NCI-H2029 treated with DMSO at 0.1 percent for 48 hours (cell line): ENCODE results near the gene ACOT9.
"Not testable (repeated sequence)": the region's sequence is repeated elsewhere in the genome, so short reads cannot be mapped to it uniquely, and the experiment has no call there.

ENCODE experiments used
- DNase-seq: peaks from one replicate; lab custom pipeline; 2025; lab: John Stamatoyannopoulos, UW

Gene ACOT9

GRCh38 chrX:23694606-23695005 lies 48.5 kb downstream of the ACOT9 start:
- no peak for DNase-seq

GRCh38 chrX:23692166-23692565 lies 50.9 kb downstream of the ACOT9 start:
- no peak for DNase-seq

DNA sequence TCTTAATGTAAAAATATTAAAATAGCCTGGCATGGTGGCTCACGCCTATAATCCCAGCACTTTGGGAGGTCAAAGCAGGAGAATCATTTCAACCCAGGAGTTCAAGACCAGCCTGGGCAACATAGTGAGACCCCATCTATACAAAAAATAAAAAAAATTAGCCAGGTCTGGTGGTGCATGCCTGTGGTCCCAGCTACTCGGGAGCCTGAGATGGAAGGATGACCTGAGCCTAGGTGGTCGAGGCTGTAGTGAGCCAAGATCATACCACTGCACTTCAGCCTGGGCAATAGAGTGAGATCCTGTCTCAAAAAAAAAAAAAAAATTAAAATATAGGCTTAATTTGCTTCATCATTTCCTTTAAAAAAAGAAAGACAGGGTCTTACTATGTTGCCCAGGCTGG lies 66.6 kb downstream of the ACOT9 start:
- DNase-seq, result not testable (repeated sequence)

DNA sequence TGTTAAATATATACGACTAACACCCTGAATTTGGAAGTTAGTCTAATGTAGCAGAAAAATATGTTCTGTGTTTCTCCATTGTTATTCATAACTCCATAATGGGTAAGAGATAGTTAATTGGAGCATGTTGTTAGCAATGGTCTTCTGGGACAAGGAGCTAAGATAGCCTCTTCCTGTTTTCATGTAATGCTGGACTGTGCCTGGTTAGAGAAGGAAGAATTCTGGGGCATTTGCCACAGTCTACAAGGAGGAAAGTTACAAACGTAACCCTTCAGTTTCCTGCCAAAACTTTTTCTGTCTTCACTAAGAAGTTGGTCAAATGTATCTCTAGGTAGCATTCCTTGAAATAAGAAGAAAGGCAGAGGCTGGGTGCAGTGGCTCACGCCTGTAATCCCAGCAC lies 70.0 kb downstream of the ACOT9 start:
- no peak for DNase-seq

DNA sequence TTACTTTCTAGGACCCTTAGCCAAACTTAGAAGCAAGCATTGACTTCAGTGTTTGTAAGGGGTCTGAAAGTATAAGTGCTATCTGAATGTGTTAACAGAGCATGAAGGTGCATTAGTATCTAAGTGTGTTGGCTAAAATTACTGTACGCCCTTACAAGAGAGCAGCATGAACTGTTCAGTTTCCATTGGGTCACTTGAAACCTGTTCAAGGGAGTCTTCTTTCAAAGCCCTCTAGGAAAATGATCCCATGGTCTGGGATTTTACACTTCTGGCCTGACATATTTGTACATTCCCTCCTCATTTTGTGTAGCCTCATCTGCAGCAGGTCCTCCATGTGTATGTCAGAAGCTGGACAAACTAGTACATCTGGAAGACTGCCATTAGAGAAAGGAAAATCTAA lies 72.5 kb downstream of the ACOT9 start:
- no peak for DNase-seq

- no peak for DNase-seq
Observed at GRCh38 chrX:23668335-23668734, 74.7 kb downstream of the ACOT9 start.

DNA sequence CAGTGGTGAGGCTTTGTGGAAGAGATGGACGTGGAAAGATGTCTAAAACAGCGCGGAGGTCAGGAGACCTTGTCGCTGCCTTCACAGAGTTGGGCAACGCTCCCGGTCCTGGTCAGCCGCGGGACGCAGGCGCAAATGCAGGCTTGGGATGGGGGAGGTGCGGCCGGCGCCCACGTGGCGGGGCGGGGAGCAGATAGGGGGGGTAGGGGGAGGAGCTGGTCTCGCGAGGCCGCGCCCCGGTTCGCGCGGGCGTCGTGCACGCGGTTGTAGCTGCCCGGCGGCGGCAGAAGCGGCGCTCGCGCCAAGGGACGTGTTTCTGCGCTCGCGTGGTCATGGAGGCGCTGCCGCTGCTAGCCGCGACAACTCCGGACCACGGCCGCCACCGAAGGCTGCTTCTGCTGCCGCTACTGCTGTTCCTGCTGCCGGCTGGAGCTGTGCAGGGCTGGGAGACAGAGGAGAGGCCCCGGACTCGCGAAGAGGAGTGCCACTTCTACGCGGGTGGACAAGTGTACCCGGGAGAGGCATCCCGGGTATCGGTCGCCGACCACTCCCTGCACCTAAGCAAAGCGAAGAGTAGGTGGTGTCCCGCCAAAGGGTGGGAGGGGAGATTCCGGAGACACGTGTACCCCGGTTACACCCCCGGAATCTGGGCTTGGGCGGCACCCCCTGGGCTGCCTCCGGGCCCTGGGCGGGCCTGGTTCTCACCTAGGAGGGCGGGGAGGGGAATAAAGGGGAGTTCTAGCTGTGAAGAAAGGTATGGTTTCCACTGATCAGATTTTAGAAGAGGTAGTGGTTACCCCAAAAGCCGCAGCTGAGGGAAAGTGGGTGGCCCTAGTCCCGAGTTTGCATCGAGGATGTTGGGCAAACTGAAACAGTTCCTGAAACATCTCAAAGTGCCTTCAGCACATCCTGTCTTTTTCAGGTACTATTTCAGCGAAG lies 75.6 kb downstream of the ACOT9 start, which contains the start of gene PRDX4:
Gene PRDX4 (plus strand): TSS at position 255 of the 939 bp plus-strand sequence. CDS start 78 bp downstream, at position 333.
- DNase-seq, result peak; percentile 28

DNA sequence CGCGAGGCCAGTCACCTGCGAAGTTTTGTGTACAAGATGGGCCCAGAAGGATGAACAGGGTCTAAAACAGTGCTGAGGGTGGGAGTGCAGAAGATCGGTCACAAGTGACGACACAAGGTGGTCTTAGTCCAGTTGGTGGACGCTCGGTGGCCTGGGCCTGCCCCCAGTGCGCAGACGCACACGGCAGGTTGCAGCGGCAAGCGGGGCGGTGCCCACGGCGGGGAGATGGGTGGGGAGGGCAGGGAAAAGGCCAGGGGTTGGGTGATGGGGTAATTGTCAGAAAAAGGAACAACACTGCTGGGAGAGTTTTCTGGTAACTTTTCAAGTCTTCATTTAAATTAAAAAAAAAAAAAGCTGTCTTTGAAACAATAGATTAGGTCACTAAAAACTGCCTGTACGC lies 76.8 kb downstream of the ACOT9 start:
- DNase-seq, result no peak

- no peak for DNase-seq
Observed at GRCh38 chrX:23664496-23664895, 78.6 kb downstream of the ACOT9 start.

DNA sequence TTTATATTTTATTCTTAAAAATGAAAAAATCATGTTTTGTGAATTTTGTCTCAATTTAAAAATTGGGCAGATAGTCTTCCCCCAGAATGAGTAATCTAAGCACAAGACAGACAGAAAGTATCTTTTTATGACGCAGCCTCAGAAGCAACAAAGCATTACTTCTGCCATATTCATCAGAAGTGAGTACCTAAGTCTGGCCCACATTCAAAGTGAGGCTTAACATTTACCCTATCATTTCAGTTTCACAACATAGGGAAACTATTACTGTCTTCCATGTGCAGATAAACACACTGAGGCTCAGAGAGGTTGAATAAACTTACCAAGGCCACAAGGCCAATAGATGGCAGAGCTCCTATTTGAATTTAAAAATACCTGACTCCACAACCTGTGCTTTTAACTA lies 80.2 kb downstream of the ACOT9 start:
- DNase-seq, result no peak

- no peak for DNase-seq
Observed at GRCh38 chrX:23662187-23662586, 80.9 kb downstream of the ACOT9 start.

DNA sequence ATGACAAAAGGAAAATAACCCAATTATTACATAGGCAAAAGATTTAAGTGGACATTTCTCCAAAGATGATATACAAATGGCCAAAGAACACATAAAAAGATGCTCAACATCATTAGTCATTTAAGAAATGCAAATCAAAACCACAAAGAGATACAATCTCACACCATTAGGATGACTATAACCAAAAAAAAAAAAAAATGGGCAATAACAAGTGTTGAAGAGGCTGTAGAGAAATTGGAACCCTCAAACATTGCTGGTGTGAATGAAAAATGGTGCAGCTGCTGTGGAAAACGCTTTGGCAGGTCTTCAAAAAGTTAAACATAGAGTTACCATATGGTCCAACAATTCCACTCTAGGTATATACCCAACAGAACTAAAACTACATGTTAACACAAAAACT lies 81.4 kb downstream of the ACOT9 start:
- DNase-seq, result no peak

DNA sequence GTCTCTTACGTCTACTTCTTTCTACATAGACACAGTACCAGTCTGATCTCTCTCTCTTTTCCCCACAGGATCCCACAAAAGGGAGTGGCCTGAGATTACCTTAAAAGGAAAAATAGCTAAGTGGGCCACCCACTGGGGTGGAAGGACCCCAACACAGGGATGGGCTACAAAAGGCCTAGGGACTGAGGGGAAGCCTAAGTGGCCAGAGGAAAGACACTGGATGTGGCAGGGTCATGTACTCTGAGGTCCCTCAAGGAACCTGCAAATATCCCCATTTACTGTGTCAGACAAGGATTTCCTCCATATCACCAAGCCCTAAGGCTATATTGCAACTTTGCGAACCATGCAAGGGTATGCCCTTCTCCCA lies 82.3 kb downstream of the ACOT9 start:
- no peak for DNase-seq

- DNase-seq, result not testable (repeated sequence)
Observed at GRCh38 chrX:23660083-23660765, 82.9 kb downstream of the ACOT9 start.

DNA sequence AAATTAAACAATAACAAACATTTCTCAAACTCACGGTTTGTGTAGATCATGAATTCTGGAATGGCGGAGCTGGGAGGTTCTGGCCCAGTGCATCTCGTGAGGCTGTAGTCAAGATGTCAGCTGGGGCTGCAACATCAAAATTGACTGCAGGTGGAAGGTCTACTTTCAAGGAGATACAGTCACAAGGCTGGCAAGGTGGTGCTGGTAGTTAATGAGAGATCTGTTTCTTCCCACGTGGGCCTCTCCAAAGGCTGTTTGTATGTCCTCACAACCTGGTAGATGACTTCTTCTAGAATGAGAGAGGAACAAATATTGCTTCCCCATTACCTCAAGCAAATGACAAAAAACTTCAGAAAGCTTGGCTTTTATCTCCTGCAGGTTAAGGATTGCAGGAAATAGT lies 83.7 kb downstream of the ACOT9 start:
- no peak for DNase-seq

DNA sequence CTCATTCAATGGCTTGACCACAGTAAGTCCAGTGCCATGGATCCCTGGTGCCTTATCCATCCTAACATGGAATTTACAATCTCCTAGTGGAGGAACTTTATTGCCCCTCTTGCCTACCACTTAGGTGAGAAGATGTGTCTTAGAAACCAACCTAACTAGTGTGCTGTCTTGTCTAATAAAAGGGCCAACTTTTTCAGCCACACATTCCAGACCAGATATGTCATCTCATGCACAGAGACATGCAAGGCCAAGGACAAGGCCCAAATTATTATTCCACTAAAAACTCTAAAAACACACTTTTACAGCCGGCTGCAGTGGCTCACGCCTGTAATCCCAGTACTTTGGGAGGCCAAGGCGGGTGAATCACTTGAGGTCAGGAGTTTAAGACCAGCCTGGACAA lies 86.4 kb downstream of the ACOT9 start:
- DNase-seq, result no peak

DNA sequence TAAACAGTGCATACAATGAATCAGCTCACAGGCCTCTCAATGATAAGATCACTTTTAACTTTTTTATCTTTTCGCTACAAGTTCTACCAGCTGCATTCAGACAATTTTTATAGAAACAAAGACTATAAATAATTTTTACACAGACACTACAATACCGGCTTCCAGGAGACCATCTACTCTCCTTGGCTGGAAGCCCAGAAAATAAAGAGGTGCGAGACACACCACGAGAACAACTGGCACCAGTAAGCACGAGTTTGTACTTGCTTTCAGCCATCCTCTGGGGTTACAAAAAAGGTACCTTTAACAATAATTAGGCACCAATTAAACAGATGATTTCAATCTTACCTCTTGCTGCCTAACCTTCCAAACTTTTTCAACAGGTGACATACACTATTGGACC lies 87.0 kb downstream of the ACOT9 start:
- DNase-seq, result no peak
